Activated naive CD8-positive, alpha-beta T cell treated with anti-CD3 and anti-CD28 coated beads, Interleukin-2, amount 50 U/mL, for 24 hours (primary cell): Measurements from ENCODE around the gene JAK1.
"Not testable (repeated sequence)": the region's sequence is repeated elsewhere in the genome, so short reads cannot be mapped to it uniquely, and the experiment has no call there.

Source experiments
- ATAC-seq: fragments of 150-1000 bp; cut with Tn5 transposase; one replicate; pipeline ENCODE4 v1.10.0; 2021
- DNase-seq: peaks from one replicate; pipeline ENCODE4 v3.0.0; 2021
- H3K27ac Mint-ChIP-seq: one replicate; pipeline ENCODE4 v1.8.0; 2021; ENCODE audit warnings: mild to moderate bottlenecking, mixed read lengths
- H3K27me3 Mint-ChIP-seq: one replicate; pipeline ENCODE4 v1.8.0; 2021; ENCODE audit warnings: mixed read lengths
- H3K36me3 Mint-ChIP-seq: one replicate; pipeline ENCODE4 v1.8.0; 2021; ENCODE audit warnings: low read depth, mixed read lengths
- H3K4me1 Mint-ChIP-seq: one replicate; pipeline ENCODE4 v1.8.0; 2021; ENCODE audit warnings: mixed read lengths
- H3K4me3 Mint-ChIP-seq: one replicate; pipeline ENCODE4 v1.8.0; 2021; ENCODE audit warnings: mild to moderate bottlenecking, moderate library complexity, mixed read lengths
- H3K9me3 Mint-ChIP-seq: one replicate; pipeline ENCODE4 v1.8.0; 2021; ENCODE audit warnings: mixed read lengths

Gene JAK1

GRCh38 chr1:64966158-64966971, at the start of gene JAK1:
TSS of gene JAK1 (minus strand) at chr1:64966549. CDS start at chr1:64886264, 80,285 bp downstream.
- peaks cover 16% of the 10 kb centered on the region for H3K4me1 Mint-ChIP-seq
- H3K9me3 Mint-ChIP-seq, result no peaks in the 10 kb centered on the region
- no peaks in the 10 kb centered on the region for H3K36me3 Mint-ChIP-seq
- peak within 1 kb of the TSS; percentile 88 for H3K4me3 Mint-ChIP-seq
- H3K27me3 Mint-ChIP-seq, result peaks cover 4% of the 10 kb centered on the region
- peak; percentile 93 for DNase-seq
- peak; percentile 81 for ATAC-seq
- peak within 1 kb of the TSS; percentile 90 for H3K27ac Mint-ChIP-seq

GRCh38 chr1:65014321-65014720, 48.0 kb upstream of the JAK1 start:
- H3K9me3 Mint-ChIP-seq, result no peaks in the 10 kb centered on the region
- peaks cover 27% of the 10 kb centered on the region for H3K4me1 Mint-ChIP-seq
- no peak overlapping the region for H3K4me3 Mint-ChIP-seq
- no peaks in the 10 kb centered on the region for H3K27me3 Mint-ChIP-seq
- H3K36me3 Mint-ChIP-seq, result no peaks in the 10 kb centered on the region
- DNase-seq, result no peak
- ATAC-seq, result no peak
- H3K27ac Mint-ChIP-seq, result no peak overlapping the region

GRCh38 chr1:65011983-65012382, 45.6 kb upstream of the JAK1 start:
- no peaks in the 10 kb centered on the region for H3K36me3 Mint-ChIP-seq
- no peaks in the 10 kb centered on the region for H3K9me3 Mint-ChIP-seq
- peak overlapping the region; percentile 39 for H3K27ac Mint-ChIP-seq
- H3K4me1 Mint-ChIP-seq, result peaks cover 42% of the 10 kb centered on the region
- no peak overlapping the region for H3K4me3 Mint-ChIP-seq
- no peaks in the 10 kb centered on the region for H3K27me3 Mint-ChIP-seq
- DNase-seq, result peak; percentile 19
- peak; percentile 77 for ATAC-seq

GRCh38 chr1:65009724-65010420, 43.5 kb upstream of the JAK1 start:
- no peaks in the 10 kb centered on the region for H3K36me3 Mint-ChIP-seq
- peak overlapping the region; percentile 21 for H3K4me3 Mint-ChIP-seq
- DNase-seq (no peak), ATAC-seq (peak; percentile 79)
- H3K9me3 Mint-ChIP-seq, result no peaks in the 10 kb centered on the region
- H3K27ac Mint-ChIP-seq, result peak overlapping the region; percentile 88
- peaks cover 46% of the 10 kb centered on the region for H3K4me1 Mint-ChIP-seq
- no peaks in the 10 kb centered on the region for H3K27me3 Mint-ChIP-seq

- Mint-ChIP-seq H3K36me3 (no peaks in the 10 kb centered on the region), H3K4me3 (peak overlapping the region; percentile 21), H3K9me3 (no peaks in the 10 kb centered on the region), H3K27me3 (no peaks in the 10 kb centered on the region), H3K27ac (peak overlapping the region; percentile 88), H3K4me1 (peaks cover 46% of the 10 kb centered on the region)
- no peak for ATAC-seq
- DNase-seq, result no peak
Observed at GRCh38 chr1:65009176-65009575, 42.8 kb upstream of the JAK1 start.

GRCh38 chr1:65006806-65007205, 40.5 kb upstream of the JAK1 start:
- no peaks in the 10 kb centered on the region for H3K9me3 Mint-ChIP-seq
- H3K27me3 Mint-ChIP-seq, result no peaks in the 10 kb centered on the region
- no peaks in the 10 kb centered on the region for H3K36me3 Mint-ChIP-seq
- no peak overlapping the region for H3K27ac Mint-ChIP-seq
- ATAC-seq, result no peak
- H3K4me3 Mint-ChIP-seq, result no peak overlapping the region
- no peak for DNase-seq
- peaks cover 55% of the 10 kb centered on the region for H3K4me1 Mint-ChIP-seq

GRCh38 chr1:65003316-65003664, 36.9 kb upstream of the JAK1 start:
- DNase-seq (no peak), ATAC-seq (no peak)
- H3K4me1 Mint-ChIP-seq, result peaks cover 43% of the 10 kb centered on the region
- H3K36me3 Mint-ChIP-seq, result peaks cover 4% of the 10 kb centered on the region
- H3K9me3 Mint-ChIP-seq, result peaks cover 10% of the 10 kb centered on the region
- H3K27ac Mint-ChIP-seq, result peak overlapping the region; percentile 68
- H3K27me3 Mint-ChIP-seq, result no peaks in the 10 kb centered on the region
- peak overlapping the region; percentile 72 for H3K4me3 Mint-ChIP-seq

GRCh38 chr1:65002508-65003315, 36.4 kb upstream of the JAK1 start:
- Mint-ChIP-seq H3K9me3 (peaks cover 10% of the 10 kb centered on the region), H3K27me3 (no peaks in the 10 kb centered on the region), H3K36me3 (peaks cover 4% of the 10 kb centered on the region), H3K27ac (peak overlapping the region; percentile 68), H3K4me3 (peak overlapping the region; percentile 72), H3K4me1 (peaks cover 39% of the 10 kb centered on the region)
- peak; percentile 78 for DNase-seq
- peak; percentile 95 for ATAC-seq

GRCh38 chr1:65002156-65002507, 35.8 kb upstream of the JAK1 start:
- Mint-ChIP-seq H3K27ac (peak overlapping the region; percentile 39), H3K36me3 (peaks cover 4% of the 10 kb centered on the region), H3K27me3 (no peaks in the 10 kb centered on the region), H3K4me3 (peak overlapping the region; percentile 72), H3K9me3 (peaks cover 10% of the 10 kb centered on the region), H3K4me1 (peaks cover 39% of the 10 kb centered on the region)
- DNase-seq (peak; percentile 17), ATAC-seq (no peak)

GRCh38 chr1:65001231-65001792, 35.0 kb upstream of the JAK1 start:
- Mint-ChIP-seq H3K36me3 (peaks cover 4% of the 10 kb centered on the region), H3K27ac (peak overlapping the region; percentile 71), H3K4me3 (peak overlapping the region; percentile 72), H3K4me1 (peaks cover 35% of the 10 kb centered on the region), H3K27me3 (no peaks in the 10 kb centered on the region), H3K9me3 (peaks cover 10% of the 10 kb centered on the region)
- DNase-seq, result peak; percentile 85
- peak; percentile 72 for ATAC-seq

- not testable (repeated sequence) for H3K36me3 Mint-ChIP-seq, ATAC-seq, H3K27ac Mint-ChIP-seq, DNase-seq, H3K27me3 Mint-ChIP-seq, H3K4me3 Mint-ChIP-seq
- peaks cover 10% of the 10 kb centered on the region for H3K9me3 Mint-ChIP-seq
- peaks cover 32% of the 10 kb centered on the region for H3K4me1 Mint-ChIP-seq
Observed at GRCh38 chr1:64998425-64998948, 32.1 kb upstream of the JAK1 start.

- H3K36me3 Mint-ChIP-seq, result peaks cover 4% of the 10 kb centered on the region
- no peak overlapping the region for H3K27ac Mint-ChIP-seq
- no peak overlapping the region for H3K4me3 Mint-ChIP-seq
- H3K9me3 Mint-ChIP-seq, result peaks cover 10% of the 10 kb centered on the region
- ATAC-seq (no peak), DNase-seq (no peak)
- peaks cover 18% of the 10 kb centered on the region for H3K4me1 Mint-ChIP-seq
- no peaks in the 10 kb centered on the region for H3K27me3 Mint-ChIP-seq
Observed at GRCh38 chr1:64996541-64997257, 30.4 kb upstream of the JAK1 start.

- Mint-ChIP-seq H3K27ac (no peak overlapping the region), H3K4me3 (no peak overlapping the region), H3K27me3 (no peaks in the 10 kb centered on the region), H3K9me3 (peaks cover 10% of the 10 kb centered on the region), H3K36me3 (peaks cover 4% of the 10 kb centered on the region), H3K4me1 (peaks cover 5% of the 10 kb centered on the region)
- DNase-seq (no peak), ATAC-seq (no peak)
Observed at GRCh38 chr1:64995316-64995715, 29.0 kb upstream of the JAK1 start.
